OCI-M1 (cell line): ENCODE measurements around the gene AMBN.

Source experiments
- DNase-seq: peaks from one replicate; lab custom pipeline; 2025; lab: John Stamatoyannopoulos, UW

The AMBN gene, protein sequence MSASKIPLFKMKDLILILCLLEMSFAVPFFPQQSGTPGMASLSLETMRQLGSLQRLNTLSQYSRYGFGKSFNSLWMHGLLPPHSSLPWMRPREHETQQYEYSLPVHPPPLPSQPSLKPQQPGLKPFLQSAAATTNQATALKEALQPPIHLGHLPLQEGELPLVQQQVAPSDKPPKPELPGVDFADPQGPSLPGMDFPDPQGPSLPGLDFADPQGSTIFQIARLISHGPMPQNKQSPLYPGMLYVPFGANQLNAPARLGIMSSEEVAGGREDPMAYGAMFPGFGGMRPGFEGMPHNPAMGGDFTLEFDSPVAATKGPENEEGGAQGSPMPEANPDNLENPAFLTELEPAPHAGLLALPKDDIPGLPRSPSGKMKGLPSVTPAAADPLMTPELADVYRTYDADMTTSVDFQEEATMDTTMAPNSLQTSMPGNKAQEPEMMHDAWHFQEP

DNA sequence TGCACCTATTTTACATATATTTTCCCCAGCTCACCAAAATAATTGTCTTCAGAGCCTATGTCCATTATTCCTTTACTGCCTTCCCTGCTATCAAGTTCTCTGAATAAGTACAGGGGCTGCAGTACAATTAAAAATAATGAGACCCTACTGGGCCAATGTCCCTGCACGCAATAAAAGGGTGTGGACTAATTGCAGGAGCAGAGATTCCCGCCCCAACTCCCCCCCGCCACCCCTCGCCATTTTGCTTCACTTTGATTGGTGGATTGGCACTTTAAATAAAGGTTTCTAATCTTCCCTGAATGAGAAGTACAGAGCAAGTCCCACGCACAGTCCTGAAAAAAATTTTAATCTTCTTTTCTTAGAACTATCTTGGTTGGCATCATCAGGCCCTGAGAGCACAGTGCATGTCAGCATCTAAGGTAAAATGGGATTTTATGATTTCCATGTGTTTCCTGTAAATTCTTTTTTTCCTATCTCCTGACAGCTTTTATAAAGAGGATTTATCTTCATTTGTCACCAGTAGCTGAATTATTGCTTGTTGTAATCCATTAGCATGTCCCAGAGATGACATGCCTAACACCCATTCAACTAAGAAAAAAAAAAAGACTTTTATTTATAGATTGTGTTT is at the start of gene AMBN:
AMBN (plus strand) TSS at position 302 of the 628 bp plus-strand sequence; CDS start at position 405, 103 bp downstream.
- DNase-seq, result no peak

DNA sequence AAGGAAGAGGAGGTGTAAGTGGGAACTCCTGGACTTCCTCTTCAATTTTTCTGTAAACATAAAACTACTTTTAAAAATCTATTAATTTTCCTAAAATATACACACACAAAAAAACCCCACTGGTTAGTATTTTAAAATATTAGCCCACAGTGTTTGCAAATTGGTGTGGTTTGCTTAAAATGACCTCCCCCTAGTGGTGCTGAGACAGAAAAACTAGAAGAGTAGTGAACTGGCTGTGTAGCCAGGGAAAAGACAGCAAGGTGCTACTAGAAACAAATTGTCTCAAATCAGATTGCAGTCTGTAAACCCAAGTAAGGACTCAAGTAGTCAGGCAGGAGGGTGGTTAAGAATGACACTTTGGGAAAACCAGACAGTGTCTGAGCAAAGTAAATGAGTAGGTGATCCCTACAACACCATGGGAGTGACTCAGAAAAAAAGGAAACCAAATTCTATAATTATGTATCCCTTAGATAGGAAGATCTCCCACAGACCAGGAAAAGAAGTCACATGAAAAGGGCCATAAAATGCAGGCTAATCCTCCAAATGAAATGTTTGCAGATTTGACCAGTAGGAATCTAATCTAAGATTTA is 47.7 kb upstream of the AMBN start:
- peak; percentile 51 for DNase-seq

DNA sequence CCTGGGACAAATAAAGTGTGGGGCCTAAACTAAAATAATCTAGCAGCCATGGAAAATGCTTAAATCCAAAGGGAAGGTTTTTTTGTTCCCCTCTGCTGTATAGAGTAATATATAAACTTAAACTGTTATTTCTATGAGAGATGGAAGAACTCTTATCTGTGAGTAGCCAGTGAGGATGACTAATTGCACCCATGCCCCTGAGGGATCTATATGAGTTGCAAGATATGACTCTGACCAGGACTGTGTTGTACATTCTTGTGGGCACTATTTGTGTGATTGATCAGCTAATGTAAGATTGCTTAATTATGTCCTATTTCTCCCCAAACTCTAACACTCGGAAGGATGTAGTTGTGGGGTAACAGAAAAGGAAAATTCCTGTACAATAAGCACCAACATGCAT is 35.2 kb upstream of the AMBN start:
- DNase-seq, result peak; percentile 56

DNA sequence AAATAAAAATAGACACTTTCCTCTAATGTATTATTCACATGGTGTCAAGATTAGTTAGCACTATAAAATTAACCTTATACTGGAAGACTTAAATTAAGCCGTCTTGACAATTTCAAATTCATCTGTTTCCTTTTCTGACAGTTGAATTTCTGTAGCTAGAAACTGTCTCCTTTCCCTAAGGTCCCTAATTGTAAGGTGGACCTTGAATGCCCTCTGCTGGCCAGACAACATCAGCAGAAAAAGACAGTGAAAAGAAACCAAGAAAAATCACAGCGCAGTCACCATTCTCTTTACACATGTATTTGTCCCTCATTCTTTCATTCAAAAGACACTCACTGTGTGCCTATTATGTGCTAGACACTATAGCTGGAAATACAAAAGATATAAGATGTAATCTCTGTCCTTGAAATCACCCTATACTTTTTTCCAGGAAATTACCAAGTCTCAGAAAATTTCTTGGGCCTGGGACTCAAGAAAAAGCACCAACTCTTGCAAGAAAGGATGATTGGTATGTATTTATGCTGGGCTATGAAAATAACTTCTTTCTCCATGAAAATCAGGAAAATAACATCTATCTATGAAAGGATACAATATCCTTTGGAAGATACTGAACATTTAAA is 32.7 kb upstream of the AMBN start:
- DNase-seq, result peak; percentile 81

- no peak for DNase-seq
Observed at GRCh38 chr4:70559924-70560323, 32.1 kb upstream of the AMBN start.

DNA sequence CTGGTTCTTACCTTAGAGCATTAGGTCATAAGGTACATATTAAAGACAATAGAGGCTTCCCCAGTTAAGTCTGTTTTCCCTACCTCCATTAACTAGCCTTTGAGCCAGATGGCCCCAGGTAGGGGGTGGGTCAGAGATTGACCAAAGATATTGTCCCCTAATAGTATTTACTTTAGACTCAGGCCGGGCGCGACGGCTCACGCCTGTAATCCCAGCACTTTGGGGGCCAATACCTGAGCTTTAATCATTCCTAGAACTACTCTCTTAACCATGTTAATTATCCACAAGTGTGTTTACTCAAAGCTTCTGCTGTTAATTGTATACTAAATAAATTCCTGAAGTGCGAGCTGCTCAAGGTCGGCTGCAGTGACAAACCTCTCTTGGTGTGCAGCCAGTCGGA is 28.0 kb upstream of the AMBN start:
- DNase-seq, result no peak

DNA sequence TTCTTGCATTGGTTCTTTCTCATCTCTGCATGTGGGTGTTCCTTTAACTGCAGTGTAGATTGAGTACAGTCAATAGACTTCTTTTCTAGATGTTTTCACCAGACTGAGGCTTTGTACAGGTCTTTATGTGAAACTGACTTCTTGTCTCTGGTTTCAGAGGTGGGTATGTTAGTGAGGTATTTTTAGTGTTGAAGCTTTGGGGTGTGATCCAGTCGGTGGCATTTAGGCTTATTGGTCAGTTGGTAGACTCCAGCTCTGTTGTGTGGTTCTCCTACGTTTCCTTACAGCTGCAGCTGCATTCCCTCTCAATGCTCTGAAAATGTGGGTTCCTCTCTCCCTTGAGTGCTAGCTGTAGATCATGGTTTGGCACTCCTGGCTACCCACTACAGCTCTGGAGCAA is 21.3 kb upstream of the AMBN start:
- DNase-seq, result no peak

DNA sequence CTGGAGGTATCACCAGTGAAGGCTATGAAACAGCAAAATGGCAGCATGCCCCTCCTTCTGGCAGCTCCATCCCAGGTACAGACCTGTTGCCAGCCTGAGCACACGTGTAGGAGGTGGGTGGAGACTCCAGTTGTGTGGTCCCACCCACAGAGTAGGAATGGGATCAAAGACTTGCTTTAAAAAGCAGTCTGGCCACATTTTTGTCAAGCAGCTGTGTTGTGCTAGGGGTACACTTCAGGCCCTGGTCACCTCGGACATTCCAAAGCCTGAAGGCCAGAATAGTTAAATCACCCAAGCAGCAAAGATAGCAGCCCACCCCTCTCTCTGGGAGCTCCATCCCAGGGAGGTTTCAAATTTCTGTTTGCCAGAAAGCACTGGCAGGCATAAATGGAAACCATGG is 20.3 kb upstream of the AMBN start:
- DNase-seq, result no peak

DNA sequence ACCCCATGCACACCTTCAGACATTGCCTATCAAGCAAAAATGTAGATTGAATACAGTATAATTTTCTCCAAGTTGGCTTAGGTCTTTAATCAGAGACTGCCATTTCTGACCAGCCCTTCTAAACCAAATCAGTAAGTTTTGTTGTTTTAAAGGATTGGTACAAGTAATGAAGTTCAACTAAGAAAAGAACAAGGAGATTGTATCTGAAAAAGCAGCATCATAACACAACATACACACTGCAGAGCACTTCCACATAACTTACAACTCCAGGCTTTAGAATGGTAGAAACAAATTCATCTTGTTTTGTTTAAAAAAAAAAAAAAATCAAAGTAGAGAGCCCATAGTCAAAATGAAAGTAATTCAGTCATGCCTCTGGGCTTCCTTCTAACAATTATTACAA is 16.1 kb upstream of the AMBN start:
- DNase-seq, result no peak

DNA sequence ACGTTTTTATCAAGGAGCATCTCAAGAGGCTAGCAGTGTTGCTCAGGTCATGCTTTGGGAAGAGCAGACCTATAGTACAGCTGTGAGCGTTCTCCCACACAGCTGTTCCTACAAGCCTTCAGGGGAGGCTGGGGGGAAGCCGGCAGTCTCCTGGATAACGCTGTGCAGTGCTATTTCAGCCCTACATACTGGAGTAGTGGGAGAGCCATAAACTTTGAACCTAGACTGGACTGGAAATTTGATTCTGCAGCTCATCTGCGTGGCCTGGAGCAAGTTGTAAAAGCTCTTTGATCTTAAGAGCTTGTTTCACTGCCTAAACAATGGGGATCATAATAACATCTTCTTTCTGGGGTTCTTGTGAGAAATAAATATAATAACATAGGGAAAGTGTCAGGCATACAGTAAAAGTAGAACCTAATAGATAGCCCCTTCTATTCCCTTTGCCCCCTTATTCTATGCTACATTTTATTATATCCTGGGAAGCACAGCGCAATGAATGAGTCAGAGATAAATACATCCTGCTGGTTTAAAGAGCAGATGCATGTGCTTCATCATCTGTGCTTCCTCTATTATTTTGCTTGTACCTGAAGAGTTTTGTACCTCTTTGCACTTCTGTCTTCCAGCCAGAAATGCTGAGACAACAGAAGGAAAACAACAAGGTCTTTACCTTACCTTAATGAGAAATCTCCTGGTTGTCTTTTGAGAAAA is 14.7 kb upstream of the AMBN start:
- DNase-seq, result no peak

GRCh38 chr4:70581980-70582379 is 10.1 kb upstream of the AMBN start:
- no peak for DNase-seq

DNA sequence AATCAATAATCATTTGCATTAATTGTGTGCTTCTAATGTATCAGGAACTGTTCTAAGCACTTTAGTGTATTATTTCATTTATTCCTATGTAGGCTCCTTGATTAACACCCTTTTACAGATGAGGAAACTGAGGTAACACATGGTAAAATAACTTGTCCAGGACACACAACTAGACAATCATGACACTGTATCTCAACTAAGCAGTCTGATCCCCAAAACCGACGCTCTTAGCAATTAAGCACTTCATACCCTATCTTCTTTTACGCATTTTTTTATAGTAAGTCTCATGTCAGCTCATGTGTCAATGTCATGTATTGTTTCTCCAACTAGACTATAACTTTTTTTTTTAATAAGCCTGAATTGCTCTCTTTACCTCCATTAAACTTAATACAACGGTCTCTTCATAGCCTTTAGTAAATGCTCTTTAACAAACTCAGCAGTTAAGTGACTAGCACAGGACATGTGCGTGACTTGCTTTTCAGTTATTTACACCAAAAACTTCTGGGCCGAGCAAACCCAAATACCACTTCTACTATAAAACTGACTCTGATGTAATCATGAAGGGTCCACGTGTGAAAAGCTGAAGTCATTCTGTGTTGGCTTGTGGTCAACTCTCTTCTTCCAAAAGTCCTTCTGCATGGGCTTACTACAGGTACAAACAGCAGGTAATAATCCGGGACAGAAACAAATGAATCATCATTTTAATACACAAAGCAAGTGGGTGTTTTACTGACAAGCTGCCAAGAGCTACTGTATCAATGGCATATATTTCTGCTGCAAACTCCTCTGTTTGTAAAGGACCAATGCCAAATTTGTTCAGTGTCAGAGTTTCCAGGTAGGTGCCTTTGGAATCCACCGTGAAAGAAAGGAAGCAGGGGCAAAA is 7.9 kb upstream of the AMBN start:
- no peak for DNase-seq

DNA sequence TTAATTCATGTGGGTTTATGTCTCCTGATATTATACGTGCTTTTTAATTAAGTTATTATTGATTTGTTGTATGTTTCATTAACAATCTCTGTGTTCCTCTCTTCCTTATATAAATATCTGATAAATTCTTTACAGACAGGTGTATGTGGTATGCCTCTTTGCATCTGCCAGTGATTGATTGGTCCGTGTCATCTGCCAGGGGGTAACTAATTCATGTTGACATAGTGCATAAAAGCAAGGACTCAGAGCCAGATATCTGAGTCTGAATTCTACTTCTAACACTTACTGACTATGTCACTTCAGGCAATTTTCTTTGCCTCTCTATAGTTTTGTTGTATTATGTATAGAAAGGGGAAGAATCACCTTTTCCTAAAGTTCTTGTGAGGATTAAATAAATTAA is 5.2 kb upstream of the AMBN start:
- DNase-seq, result no peak

DNA sequence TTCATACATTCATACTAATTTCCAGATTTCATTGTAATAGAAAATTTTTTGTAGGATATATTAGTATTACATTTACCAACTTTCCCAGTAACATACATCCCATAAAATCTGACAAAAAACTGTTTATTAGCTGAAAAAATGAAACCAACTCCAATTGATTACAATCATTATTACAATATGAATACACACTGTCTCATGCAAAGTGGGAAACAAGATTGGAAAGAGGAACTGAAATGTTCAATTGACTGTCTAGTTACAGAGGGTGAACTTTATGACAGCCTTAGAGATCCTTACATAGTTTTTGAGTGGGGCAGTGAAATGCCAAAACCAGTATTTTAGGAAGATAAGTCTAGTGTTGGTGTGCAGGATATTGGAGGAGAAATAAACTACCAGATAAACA is 2.3 kb upstream of the AMBN start:
- peak; percentile 15 for DNase-seq

DNA sequence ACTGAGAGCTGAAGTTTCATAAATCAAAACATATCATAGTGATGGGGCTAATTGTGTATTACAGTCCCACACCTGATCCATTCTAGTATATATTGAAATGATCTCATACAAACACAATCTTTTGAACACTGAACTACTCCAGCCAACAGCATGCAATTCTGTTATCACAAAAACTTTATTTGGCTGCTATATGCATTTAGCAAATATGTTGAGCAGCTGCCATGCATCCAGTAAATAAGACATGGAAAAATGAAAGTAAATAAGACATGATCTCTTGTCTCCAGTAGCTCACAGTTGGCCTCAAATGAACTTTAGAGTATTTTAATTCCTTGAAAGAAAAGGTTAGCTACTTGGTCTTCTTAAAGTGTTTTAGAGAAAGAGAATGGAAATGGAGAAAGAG is 2.1 kb downstream of the AMBN start:
- DNase-seq, result no peak

DNA sequence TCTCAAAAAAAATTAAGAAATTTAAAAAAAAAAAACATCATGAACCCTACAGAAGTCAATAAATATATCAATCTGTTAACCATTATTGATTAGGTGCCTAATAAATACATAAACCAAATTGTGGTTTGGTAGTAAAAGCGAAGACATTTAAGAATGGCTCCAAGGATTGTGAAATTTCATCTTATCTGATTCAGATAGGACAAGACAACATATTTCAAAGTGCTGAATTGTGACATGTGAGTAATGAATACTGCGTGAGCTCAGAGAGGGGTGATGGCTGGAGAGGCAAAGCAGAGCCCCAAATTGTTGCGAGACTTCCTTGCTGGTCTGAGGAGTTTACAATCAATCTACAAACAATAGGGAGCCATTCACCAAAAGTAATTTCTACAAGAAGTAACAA is 8.2 kb downstream of the AMBN start:
- no peak for DNase-seq

GRCh38 chr4:70600977-70601376 is 8.9 kb downstream of the AMBN start:
- no peak for DNase-seq

GRCh38 chr4:70601422-70602039 is 9.5 kb downstream of the AMBN start:
- peak; percentile 78 for DNase-seq

- no peak for DNase-seq
Observed at GRCh38 chr4:70603856-70604255, 11.8 kb downstream of the AMBN start.

GRCh38 chr4:70606459-70606858 is 14.4 kb downstream of the AMBN start:
- no peak for DNase-seq
